ENCODE measurements around the gene NOL4L.
"Not testable (repeated sequence)": the region's sequence is repeated elsewhere in the genome, so short reads cannot be mapped to it uniquely, and the experiment has no call there.

NOL4L gene

DNA sequence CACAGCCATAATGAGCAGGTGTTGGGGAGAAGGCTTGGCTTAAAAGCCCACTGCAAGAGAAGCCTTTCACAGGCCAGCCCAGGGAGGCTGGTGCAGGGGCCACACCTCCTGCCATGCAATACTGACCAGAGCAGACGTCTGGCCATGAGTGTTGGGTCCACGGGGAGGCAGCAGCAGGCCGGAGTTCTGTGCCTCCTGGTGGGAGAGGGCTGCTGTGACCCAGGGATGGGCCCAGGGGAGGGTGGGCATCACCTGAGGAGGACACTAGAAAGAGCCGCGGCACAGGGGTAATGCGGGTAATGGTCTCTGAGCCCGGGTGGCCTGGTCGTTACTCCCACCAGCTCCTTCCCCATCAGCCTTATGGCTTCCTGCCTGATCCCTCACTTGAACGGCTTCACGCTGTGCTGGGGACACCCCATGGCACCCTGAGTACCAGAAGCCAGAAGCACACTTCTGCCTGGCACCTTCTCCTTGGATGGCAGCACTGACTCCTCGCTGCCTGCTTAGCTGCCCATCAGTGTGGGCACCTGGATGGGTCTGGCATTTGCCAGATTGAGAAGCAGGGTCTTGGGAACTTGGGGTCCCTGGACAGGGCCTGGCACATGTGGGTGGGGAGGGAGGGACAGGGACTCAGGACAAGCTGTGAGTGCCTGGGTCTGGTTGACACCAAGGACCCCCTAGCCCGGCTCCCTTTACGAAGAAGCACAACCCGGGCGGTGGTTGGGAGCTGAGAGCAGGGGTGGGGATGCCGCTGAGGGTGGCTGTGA lies 118.2 kb downstream of the NOL4L start:
- DNase-seq = no peak

- not testable (repeated sequence) for DNase-seq
Measured at GRCh38 chr20:32465901-32466675, 119.0 kb downstream of the NOL4L start.

DNA sequence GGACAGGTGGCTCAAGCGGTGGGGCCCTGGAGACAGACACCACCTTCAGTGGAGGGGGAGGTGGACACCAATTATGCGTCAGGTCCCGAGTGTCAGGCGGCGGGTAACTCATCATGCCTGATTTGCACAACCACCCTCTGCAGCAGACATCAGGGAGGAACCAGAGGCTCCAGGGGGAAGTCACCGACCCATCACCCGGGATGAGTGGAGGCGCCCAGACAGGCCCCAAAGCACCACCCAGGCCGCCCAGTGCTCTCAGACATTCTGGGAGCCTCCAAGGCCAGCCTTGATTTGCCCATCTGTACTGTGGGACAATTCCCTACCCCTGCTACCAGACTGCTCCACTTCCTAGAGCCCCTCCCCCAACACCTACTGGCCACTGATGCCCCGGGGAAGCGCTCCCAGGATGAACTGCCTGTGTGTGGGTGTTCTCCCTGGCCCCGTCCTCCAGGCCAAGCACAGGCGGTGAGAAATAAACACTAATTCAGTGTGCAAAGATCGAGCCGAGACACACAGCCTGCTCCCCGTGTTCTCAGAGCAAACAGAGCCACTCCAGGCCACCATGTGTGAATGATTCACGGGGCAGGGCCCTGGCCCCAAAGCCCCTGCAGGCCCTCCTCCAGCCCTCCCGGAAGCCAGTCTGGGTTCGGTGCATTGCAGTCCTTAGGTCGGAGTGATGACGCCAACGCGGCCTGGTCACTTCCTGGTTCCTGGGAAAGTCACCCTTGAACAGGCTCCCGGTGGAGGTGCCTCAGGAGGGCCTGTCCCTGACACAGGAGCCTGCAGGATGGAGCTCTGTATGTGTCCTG lies 119.8 kb downstream of the NOL4L start:
- no peak for DNase-seq

- DNase-seq = no peak
Measured at GRCh38 chr20:32464401-32465091, 120.6 kb downstream of the NOL4L start.

GRCh38 chr20:32463642-32464400 lies 121.3 kb downstream of the NOL4L start:
- no peak for DNase-seq

- DNase-seq = no peak
Measured at GRCh38 chr20:32462900-32463641, 122.1 kb downstream of the NOL4L start.

DNA sequence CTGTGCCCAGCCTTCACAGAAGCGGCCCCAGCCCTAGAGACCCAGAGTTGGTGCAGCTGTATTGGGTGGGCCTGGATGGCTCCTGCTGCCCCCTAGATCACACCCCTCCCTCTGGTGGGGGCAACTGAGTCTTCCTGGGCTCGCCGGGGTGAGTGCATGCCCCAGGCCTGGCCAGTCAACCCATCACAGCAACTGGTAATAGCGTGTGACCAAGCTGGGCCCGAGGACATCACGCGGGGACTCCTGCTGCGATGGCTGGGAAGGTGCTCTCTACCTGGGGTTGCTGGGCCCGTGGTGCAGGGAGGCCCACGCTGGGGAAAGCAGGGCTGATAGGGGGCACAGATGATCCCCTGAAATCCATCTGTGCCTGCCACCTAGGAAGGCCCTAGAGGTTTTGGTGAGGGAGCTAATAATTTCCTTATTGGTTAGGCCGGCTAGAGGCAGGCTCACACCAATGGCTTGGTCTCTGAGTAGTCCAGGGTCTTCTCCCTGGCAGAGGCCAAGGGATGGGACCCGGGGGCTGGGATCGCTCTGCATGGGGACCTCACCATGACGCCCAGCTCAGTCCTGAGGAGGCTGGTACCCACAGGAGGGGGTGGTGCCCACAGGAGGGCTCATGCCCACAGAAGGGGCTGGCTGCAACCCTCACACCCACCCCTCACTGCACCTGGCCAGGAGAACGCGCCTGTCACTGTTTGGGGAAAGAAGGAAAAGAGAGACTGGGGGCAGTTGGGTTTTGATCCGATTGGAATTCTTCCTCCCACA lies 123.1 kb downstream of the NOL4L start:
- DNase-seq = no peak

- DNase-seq = no peak
Measured at GRCh38 chr20:32460683-32461320, 124.3 kb downstream of the NOL4L start.

GRCh38 chr20:32460231-32460630 lies 124.9 kb downstream of the NOL4L start:
- no peak for DNase-seq

DNA sequence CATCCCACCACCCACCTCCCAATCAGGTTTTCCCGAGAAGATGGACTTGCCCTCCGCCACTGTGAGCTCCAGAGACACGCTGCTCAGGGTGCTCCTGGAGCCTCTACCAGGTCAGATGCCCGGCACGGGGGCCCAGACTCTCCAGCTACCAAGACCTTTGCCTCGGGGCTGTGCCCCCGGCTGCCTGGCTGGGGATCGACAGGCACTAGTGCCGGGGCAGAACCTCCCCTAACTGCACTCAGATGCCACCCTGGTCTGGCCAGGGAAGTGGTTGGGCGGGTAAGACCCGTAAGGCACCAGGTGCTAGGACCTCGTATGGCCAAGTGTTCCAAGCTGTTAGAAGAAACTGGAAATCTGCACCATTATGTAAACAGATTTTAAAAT lies 126.3 kb downstream of the NOL4L start:
- DNase-seq = no peak

GRCh38 chr20:32458061-32458836 lies 126.9 kb downstream of the NOL4L start:
- DNase-seq = no peak

DNA sequence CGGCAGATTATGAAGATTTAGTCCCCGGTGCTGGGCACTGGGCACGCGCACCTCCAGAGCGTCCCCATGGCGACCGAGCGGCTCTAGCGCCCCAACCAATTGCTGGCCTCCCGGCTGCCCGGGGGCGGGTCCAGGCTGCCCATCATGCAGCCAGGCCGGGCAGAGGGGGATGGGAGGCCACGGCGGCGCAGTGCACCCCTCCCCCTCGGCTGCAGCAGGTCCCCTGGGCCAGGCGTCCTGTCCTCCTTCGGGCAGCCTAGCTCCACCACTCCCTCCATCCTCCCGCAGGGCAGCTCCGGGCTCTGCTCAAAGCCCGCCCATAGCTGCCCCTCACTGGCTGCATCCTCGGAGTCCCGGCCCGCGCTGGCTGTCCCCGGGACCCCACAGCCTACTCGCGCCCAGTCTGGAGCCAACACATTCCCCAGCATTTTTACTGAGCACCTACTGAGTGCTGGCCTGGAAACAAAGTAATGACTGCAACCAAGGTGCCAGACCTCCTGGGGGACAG lies 127.6 kb downstream of the NOL4L start:
- DNase-seq = no peak

- no peak for DNase-seq
Measured at GRCh38 chr20:32456869-32457478, 128.2 kb downstream of the NOL4L start.

- DNase-seq = no peak
Measured at GRCh38 chr20:32455901-32456701, 129.0 kb downstream of the NOL4L start.

DNA sequence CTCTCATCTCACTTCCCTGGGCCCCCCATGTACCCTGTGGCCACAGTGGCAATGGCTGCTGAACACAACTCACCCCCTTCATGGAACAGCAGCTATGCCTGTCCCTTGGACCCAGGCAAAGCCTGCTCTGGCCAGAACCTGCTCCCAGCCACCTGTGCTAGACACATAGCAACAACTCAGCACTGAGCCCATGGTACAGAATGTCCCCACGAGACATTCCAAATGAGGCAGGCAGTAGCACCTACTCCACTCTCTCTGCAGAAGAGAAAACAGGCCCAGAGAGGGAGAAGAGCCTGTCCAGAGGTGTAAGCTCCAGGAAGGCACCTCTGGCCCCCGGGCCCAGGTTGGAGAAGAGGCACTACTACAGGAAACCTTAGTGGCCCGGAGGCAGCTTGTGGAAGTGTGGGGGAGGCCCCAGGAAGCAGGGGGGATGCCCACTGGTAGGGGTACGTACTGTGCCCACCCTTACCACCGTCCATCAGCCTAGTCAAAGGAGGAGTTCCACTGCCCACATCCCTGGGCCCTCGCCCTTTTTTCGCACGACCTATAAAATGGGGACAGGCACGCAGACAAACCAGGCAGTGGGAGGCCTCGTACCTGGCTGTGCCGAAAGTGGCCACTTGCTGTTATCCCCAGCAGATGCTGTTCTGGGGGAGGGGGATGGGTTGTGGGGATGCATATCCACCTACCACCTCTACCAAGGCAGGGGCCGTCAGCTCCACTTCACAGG lies 129.8 kb downstream of the NOL4L start:
- DNase-seq = no peak

GRCh38 chr20:32454164-32455145 lies 130.7 kb downstream of the NOL4L start:
- DNase-seq = no peak

Data from activated CD4-positive, alpha-beta T cell treated with anti-CD3 and anti-CD28 coated beads for 48 hours (primary cell).